ENCODE results near the gene CTSK. TPM values are rescaled to one million over a fixed set of nuclear protein-coding genes. Genes with fewer than 3 reads are reported as not detected.
"Not testable (repeated sequence)": the region's sequence is repeated elsewhere in the genome, so short reads cannot be mapped to it uniquely, and the experiment has no call there.

Gene CTSK
- total RNA-seq, 1 donor from 2014 or later: 44.0 TPM

GRCh38 chr1:150799089-150799488 lies 9.0 kb downstream of the CTSK start:
- Histone ChIP-seq H3K27ac (no peak overlapping the region), H3K36me3 (peaks cover 32 to 36% of the 10 kb centered on the region in 2 donors), H3K4me1 (no peaks in the 10 kb centered on the region), H3K9me3 (no peaks in the 10 kb centered on the region), H3K4me3 (no peak overlapping the region), H3K27me3 (no peaks in the 10 kb centered on the region)
- intact Hi-C loops (cut with DNase I): no loop called here
- TF ChIP-seq CTCF (IDR thresholded peaks at IDR 0.05): no peak
- no peak for DNase-seq (ENCODE audit: low spot score in 2 of 2)

- no peak for DNase-seq (ENCODE audit: low spot score in 2 of 2)
- H3K27me3 ChIP-seq: no peaks in the 10 kb centered on the region
- no peaks in the 10 kb centered on the region for H3K9me3 ChIP-seq
- H3K36me3 ChIP-seq: peaks cover 26 to 36% of the 10 kb centered on the region in 2 donors
- intact Hi-C loops (cut with DNase I): no loop called here
- no peak for TF ChIP-seq CTCF (IDR thresholded peaks at IDR 0.05)
- H3K4me3 ChIP-seq: no peak overlapping the region
- no peaks in the 10 kb centered on the region for H3K4me1 ChIP-seq
- H3K27ac ChIP-seq: no peak overlapping the region
Observed at GRCh38 chr1:150798525-150798924, 9.5 kb downstream of the CTSK start.

- no peaks in the 10 kb centered on the region for H3K9me3 ChIP-seq
- no peaks in the 10 kb centered on the region for H3K4me1 ChIP-seq
- intact Hi-C loops (cut with DNase I): no loop called here
- H3K27me3 ChIP-seq: no peaks in the 10 kb centered on the region
- TF ChIP-seq CTCF (IDR thresholded peaks at IDR 0.05): no peak
- no peak overlapping the region for H3K27ac ChIP-seq
- DNase-seq (ENCODE audit: low spot score in 2 of 2): no peak
- peaks cover 22 to 36% of the 10 kb centered on the region in 2 donors for H3K36me3 ChIP-seq
- H3K4me3 ChIP-seq: no peak overlapping the region
Observed at GRCh38 chr1:150796374-150796773, 11.7 kb downstream of the CTSK start.

GRCh38 chr1:150793778-150794177 lies 14.3 kb downstream of the CTSK start:
- H3K27me3 ChIP-seq; H3K4me3 ChIP-seq; intact Hi-C loops (cut with DNase I); DNase-seq (ENCODE audit: low spot score in 2 of 2); H3K27ac ChIP-seq; H3K9me3 ChIP-seq; H3K4me1 ChIP-seq: not testable (repeated sequence)
- peaks cover 13 to 20% of the 10 kb centered on the region in 2 donors for H3K36me3 ChIP-seq

- intact Hi-C loops (cut with DNase I): no loop called here
- DNase-seq (ENCODE audit: low spot score in 2 of 2): no peak
- Histone ChIP-seq H3K4me1 (no peaks in the 10 kb centered on the region), H3K27ac (no peak overlapping the region), H3K27me3 (no peaks in the 10 kb centered on the region), H3K9me3 (no peaks in the 10 kb centered on the region), H3K36me3 (peaks cover 8 to 14% of the 10 kb centered on the region in 2 donors), H3K4me3 (no peak overlapping the region)
- no peak for TF ChIP-seq CTCF (IDR thresholded peaks at IDR 0.05)
Observed at GRCh38 chr1:150793221-150793620, 14.8 kb downstream of the CTSK start.

- no peak for TF ChIP-seq CTCF (IDR thresholded peaks at IDR 0.05)
- intact Hi-C loops (cut with DNase I): no loop called here
Observed at GRCh38 chr1:150791585-150791984, 16.5 kb downstream of the CTSK start.

More at GRCh38 chr1:150791585-150791984, 16.5 kb downstream of the CTSK start:
- H3K4me1 ChIP-seq: no peaks in the 10 kb centered on the region
- H3K36me3 ChIP-seq: peaks cover 1 to 5% of the 10 kb centered on the region in 2 donors
- no peak for DNase-seq (ENCODE audit: low spot score in 2 of 2)
- no peaks in the 10 kb centered on the region for H3K9me3 ChIP-seq
- H3K27ac ChIP-seq: no peak overlapping the region
- no peaks in the 10 kb centered on the region for H3K27me3 ChIP-seq
- H3K4me3 ChIP-seq: no peak overlapping the region

Data from ascending aorta (tissue), 2 donors.